T-helper 22 cell (primary cell): ENCODE results near the gene MEPCE.

Source experiments
- DNase-seq: peaks from one replicate; pipeline ENCODE4 v3.0.0-alpha.2; 2020; ENCODE audit warnings: low read depth

MEPCE gene

DNA sequence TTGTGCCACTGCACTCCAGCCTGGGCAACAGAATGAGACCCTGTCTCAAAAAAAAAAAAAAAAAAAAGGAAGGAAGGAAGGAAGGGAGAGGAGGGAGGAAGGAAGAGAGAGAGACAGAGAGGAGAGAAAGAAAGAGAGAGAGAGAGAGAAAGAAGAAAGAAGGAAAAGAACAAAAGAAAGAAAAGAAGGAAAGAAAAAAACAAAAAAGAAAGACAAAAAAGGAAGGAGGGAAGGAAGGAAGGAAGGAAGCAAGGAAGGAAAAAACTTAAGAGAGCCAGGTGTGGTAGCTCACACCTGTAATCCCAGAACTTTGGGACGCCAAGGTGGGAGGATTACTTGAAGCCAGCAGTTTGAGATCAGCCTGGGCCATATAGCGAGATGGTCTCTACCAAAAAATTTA is 35.2 kb downstream of the MEPCE start:
- no peak for DNase-seq

DNA sequence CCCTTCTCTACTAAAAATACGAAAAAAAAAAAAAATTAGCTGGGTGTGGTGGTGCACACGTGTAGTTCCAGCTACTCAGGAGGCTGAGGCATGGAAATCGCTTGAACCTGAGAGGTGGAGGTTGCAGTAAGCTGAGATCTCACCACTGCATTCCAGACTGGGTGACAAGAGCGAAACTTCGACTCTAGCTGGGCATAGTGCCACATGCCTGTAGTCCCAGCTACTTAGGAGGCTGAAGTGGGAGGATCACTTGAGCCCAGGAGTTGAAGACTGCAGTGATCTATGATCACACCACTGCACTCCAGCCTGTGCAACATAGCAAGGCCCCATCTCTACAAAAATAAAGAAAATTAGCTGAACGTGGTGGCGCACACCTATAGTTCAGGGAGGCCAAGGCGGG is 35.7 kb downstream of the MEPCE start:
- no peak for DNase-seq

DNA sequence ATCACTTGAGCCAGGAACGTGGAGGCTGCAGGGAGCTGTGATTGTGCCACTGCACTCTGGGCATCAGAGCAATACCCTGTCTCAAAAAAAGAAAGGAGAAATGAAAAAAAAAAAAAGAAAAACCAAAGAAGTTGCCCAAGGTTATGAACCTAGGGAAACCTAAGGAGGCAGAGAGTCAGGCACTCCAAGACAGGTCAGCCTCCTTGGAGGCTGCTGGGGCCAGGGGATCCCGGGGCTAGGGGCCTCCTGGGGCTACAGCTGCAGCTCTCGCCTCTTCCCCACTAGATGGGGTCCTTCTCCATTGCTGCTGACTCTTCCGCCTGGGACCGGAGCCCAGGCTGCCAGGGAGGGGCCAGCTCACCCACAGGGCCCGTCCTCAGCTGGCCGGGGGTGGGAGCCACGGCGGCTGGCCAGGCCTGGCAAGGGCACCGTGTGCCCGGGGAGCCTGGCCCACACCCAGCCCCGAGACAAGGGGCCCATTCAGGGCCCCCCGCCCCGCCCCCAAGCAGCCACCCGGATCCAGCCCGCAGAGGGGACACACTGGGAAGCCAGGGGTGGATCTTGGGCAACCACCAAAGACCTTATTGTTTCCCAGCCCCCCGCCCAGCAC is 36.2 kb downstream of the MEPCE start:
- no peak for DNase-seq

DNA sequence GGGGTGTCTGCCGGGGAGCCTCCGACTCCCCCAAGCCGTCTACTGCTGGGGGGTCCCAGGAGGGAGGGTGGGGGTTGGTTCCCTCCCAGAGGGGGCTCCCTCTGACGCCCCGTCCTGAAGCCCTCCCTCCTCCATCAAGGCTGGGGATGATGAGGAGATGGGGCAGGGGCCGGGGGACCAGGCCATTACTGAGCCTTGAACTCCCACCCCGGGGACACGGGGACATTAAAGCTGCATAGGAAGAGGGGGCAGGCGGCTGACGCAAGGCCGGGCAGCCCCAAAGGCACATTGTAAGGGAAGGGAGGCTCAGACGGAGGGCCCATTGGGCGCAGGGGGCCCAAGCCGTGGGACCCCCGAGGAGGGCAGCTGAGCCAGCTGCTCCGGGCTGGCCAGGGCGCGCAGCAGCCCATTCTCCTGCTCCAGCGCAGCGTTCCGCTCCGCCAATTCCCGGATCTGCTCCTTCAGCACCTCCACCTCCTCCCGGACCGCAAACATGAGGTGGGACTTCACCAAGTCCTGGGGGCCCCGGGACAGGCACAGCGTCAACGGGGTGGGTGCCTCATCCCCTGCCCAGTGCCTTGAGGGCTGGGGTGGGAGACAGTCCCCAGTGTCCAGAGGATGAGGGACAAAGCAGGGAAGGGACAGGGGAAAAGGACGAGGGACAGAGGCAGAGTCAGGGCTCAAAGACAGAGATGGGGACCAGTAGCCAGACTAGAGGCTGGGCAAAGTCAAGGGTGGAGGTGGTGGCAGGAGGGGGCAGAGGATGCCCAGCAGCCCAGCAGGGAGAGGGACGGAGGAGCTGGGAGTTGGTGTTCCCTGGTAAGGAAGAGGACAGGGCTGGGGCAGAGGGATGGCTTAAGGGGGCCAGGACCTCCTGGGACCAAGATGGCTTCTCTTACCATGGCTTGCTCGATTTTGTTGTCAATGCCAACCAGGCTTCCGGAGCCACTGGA is 37.3 kb downstream of the MEPCE start:
- no peak for DNase-seq

DNA sequence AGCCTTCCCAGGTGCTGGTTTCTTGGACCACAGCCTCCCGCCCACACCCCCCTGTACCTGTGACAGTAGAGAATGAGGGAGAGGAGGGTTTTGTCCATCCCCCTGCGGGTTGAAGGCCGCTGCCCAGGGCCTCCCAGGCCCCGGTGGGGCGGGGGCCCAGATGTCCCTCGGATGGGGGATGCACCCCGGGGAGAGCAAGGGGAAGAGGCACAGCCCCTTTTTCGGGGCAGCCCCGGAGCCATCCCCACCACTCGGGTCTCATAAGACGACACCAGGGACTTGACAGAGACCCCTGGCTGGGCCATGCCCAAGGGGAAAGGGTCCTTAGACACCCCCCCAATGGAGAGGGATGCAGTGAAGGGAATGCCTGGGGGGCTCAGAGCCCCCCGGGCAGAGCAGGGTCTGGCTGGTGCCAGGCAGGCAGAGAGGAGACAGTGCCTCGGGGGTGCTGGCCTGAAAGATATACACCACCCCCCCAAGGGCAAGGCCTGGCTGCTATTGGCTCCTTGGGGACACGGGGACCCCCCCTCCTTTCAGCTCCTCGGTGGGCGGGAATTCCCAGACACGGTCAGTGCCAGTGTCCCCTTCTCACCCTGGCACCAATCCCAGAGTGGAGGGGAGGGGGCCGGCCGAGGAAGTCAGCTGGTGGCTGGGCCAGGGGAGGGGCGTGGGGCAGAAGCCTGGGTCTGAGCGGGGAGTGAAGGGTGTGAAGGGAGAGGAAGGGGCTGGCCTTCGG is 38.2 kb downstream of the MEPCE start:
- no peak for DNase-seq

DNA sequence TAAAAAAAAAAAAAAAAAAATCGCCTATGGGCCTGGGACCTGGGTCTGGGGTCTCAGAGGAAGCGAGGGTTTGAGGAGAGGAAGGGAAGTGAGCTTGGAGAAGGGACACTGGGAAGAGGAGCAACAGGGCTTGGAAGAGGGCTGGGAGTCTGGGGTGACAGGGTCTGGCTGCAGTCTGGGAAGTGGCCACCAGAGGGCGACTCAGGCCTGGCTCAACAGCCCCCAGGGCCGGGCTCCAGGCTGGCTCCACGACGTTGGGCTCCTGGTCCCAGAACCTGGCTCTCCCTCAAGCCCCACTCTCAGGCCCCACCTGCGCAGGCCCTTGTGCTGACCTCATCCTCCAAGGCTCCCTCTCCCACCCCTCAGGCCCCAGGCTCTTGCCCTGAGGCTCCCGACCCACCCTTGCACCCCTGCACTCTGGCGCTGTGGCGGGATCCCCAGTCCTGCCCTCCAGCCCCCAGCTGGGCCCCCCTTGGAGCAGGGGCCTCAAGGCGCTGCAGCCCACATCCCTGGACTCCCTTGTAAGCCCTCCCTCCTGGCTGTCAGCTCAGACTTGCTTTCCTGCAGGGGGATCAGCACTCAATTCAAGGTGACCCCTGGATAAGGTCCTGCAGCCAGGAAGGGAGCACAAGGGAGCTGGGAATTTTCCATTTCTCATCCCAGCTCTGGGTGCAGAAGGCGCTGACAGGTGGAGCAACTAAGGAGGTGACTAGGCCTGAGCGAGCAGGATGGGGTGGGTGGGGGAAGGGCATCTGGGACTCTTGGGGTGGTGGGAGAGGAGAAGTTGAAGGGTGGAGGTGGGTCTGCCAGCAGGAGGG is 39.8 kb downstream of the MEPCE start:
- peak; percentile 54 for DNase-seq

DNA sequence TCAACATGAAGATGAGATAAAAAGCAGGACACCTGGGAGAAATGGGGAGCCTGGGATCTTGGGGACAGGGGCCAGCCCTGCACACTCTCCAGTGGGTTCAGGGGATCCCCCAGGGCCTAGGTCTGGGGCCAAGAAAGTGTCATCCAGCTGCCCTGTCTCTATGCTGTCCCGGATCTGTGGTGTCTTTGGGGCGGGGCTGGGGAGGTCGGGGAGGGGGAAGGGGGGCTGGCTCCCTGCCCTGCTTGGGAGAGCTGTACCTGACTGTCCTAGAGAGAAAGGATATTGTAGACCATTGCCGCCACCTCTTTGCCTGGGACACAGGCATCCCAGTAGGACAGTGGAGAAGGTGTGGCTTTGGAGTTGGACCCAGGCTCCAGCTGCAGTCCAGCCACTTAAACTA is 41.4 kb downstream of the MEPCE start:
- no peak for DNase-seq

DNA sequence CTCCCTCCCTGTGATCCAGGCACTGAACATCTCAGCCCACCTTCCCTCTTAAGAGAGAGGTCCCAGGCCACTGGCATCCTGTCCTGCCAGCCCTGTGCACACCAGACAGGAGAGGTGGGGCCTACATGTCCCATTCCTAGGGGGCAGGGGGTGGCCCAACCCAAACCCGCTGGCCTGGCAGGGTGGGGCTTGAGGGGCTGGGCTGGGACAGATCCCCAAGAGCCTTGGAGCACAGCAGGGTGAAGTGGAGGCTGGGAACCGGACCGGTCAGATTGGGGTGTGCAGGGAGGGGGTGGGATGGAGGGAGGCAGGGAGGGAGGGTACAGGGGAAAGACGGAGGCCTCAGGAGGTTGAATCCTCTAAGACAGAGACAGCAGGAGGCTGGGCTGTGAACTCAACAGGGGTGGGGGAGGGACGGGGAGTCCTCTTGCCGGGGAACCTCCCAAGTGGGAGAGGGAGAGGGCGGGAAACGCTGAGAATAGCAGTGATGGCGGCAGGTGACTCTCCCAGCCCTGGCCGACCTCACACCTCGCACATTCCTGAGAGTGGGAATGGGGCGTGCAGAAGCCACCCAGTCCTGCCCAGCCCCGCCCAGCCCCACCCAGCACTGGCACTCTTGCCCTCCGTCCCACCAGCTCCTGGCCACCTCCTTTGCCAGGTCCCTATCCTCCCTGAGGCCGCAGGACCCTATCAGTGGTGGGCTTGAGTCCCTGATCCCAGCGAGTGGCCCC is 42.7 kb downstream of the MEPCE start:
- DNase-seq, result no peak

DNA sequence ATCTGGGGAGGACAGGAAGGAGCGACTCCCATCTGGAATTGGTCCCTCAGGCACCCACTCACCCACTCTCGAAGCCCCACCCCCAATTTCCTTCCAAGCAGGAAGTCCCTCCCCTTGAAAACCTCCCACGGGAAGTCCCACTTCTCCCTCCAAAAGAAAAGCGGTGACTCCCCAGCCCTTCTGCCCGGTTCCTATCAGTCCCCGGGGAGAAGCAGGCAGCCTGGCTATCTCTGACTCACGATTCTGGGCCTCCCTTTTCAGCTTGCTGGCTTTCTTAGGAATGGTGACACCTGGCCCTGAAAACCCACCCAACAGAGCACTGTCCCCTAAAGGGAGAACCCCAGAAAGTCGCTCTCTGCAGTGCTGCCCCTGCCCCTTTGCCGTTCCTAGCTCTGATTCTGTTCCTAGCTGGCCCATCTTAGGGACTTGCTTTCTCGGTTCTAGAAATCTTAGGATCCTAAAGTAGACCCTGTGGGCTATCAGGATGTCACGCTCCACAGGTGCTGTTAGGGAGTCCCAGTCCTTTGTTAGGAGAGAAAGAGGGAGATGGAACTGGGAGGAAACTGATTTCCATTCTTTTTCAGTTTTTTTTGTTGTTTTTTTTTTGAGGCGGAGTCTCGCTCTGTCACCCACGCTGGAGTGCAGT is 43.3 kb downstream of the MEPCE start:
- no peak for DNase-seq

DNA sequence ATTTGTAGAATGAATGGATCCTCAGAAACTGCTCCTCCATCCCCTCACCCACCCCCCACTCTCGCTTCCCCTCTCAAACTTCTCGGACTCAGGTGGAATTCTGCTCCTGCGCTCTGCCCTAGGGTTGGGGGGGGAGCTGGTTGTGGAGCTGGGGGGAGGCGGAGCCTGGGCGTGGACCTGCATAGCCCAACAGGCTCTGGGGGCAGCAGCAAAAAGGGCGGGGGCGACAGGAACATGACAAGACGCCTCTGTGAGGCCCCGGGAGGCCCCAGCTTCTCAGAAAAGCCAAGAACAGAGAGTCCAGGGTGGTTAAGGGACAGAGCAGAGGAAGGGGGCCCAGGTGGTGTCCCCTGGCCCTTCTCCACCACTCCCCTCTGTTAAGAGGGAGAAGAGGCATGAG is 45.9 kb downstream of the MEPCE start:
- no peak for DNase-seq

DNA sequence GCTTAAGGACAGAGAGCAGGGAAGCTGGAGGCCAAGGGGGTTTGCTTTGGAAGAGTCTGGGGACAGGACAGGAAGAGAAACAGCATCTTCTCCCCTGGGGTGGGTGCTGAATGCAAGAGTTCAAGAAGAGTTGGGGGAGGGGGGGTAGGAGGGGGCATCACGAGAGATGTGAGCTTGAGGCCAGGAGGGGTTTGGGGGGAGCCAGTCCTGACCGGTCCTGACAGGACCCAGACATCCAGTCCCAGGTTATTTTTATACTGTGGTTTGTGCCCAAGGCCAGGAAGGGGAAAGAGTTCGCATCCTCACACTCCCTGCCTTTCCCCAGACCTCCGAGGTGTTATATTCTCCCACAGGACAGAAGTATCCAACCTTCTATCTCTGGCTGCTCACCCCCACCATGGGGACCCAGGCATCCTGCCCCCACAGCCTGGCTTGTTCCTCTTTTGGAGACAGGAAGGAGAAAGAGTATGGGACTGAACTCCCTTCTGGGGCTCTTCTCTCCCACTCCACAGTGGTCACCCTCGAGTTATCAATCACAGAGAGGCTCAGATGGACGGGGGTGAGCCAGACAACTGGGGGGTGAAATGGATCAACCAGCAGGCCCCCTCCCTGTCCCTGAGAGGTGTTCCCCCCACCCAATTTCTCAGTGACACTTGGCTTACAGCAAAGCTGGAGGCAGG is 46.6 kb downstream of the MEPCE start:
- DNase-seq, result no peak

DNA sequence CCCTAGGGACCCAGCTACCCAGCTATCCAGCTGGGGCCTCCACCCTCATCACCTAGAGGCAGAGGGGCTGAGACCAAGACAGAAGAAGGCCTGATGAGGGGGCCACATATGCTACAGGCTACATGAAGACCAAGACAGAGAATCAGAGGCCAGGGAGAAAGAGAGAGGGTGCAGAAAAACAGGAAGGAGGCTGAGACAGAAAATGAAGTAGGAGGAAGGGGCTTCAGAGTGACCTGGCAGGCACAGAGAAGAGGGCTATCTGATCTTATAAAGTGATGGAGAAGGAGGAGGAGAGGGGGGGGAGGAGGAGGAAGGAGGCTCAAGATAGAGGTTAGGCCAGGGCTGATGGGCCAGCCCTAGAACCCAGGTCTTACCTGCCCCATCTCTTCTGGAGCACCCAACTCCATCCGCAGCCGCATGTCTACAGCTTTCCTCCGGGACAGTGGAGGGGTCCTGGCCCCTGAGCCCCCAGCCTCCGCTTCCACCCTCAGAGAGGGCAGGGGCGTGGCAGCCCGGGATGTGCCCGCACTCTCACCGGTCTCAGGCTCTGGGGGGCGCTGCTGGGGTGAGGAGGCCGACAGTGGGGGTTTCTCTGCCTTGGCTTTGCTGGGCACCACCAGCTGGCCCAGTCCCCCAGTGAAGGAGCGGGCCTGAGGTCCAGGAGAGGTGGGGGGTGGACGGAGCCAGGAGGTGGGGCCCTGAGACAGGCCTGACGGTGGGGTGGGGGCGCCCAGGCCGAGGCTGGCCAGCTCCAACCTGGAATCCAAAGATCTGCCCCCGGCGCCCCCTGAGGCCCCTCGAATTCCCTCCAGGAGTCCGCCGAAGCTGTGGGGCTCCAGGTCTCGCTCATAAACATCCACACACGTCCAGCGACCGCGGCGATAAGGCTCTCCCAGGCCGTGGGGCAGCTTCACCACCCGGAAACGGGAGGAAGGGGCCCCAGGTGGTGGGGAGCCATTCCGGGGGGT is 47.6 kb downstream of the MEPCE start:
- no peak for DNase-seq

DNA sequence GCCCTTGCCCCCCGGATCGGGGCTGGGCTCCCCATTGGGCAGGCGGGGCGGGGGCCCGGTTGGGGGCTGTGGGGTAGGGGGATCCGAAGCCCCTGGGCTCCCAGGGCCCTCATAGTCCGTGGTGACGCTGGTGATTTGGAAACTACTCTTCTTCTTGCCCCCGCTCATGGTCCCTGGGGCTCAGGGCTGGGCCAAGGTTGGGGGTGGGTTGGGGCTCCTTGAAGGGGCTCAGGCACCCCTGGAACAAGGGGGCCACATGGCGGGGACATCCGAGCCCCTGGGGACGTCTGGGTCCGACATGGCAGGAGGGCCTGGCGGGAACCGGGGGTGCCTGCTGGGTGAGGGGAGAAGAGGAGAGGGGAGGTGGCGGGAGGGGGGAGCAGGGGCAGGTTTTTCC is 48.2 kb downstream of the MEPCE start:
- no peak for DNase-seq

DNA sequence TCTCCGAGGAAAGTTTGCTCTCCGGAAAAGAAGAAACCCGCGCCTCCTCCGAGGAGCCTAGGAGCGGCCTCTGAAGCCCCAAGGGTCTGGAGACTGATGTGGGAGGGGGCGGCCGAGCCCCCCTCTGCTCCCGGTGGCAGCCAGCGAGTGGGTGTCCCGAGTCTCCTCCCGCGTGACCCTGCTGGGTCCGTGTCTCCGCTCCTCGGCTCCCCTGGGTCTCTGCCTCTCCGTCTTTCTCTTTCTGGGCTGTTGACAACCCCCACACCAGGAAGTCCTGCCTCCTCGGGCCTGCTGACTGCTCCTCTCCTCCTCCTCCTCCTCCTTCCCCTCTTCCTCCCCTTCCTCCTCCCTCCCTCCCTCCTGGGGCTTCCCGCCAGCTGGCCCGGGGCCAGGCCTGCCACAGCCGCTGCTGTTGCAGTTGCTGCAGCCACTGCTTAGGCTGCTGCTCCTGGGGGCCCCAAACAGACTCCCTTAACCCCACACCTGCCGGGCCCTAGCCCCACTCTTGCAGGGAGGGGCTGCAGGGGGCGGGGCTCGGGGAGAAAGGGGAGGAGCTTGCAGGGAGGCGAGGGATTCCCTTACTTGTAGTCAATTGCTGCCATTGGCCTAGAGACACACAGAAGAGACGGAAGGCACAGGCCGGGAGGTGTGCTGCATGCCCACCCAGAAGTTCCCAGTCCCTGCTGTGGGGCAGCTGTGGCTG is 49.5 kb downstream of the MEPCE start, which contains the start of gene TSC22D4:
Gene TSC22D4, minus strand, starts transcription at position 257 of the 703 bp plus-strand sequence. CDS start 1,176 bp downstream, outside the sequence.
- DNase-seq, result peak; percentile 89

DNA sequence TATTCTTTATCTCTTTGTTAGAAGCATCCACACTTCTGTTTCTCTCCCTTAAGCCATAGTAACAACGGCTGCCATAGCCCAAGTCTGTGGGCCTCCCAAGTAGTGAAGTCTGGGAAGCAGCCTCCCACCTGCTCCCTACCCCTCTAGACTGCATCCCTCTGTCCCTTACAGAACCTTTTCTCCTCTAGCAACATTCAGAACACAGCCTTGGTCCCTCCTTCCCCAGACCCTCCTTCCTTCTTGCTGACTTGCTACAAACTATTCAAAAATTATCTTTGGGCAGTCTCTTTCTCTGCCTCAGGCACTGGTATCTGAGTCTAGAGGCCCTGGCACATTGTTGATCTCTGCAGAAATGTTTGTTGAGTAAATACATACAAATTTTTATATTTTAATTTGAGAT is 51.8 kb downstream of the MEPCE start:
- no peak for DNase-seq

DNA sequence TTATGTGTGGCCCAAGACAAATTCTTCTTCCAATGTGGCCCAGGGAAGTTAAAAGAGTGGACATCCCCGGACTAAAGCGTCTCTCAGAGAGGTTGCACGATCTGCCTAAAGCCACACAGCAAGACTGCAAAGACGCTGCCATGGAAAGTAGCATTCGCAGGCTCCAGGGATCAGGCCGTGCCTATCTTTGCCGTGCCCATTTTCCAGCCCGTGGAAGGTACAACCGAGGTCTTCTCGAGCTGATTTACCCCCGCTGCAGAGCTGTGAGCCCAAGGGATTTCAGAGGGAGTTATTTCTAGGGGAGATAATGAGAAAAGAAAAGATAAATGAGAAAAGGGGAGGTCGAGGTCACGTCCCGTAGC is 53.1 kb downstream of the MEPCE start:
- DNase-seq, result no peak

DNA sequence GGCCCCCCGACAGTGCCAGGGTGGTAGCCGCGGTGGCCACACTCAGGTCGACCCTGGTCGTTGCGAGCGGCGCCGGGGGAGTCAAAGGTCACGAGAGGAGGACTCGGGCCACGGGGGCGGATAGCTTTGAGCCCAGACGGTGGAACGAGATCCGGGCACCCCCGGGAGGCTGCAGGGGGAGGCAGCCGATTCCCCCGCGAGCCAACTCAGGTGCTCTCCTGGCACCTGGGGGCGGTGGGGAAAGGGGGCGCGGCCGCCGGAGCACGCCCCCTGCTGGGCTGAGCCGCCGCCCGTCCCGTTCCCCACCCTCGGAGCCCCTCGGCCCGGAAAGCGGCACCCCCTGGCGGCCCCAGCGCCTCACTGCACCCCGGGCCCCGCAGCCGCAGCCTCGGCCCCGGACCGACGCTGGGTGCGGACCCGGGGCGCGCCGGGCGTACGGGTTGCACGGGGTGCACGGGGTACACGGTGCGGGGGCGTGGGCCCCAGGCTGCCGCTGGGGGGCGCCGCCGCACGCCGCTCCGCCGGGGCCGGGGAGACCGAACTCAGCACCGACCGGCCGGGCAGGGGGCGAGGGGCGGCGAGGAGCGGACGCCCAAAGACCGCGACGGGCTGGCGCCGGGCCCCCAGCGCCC is 53.6 kb downstream of the MEPCE start:
- DNase-seq, result peak; percentile 66
